Panc1 (cell line): Measurements from ENCODE around the gene MRLN.
"Not testable (repeated sequence)": the region's sequence is repeated elsewhere in the genome, so short reads cannot be mapped to it uniquely, and the experiment has no call there.

Source experiments
- CTCF ChIP-seq: fragments of 450-650 bp; IDR thresholded peaks from 2 replicates; pipeline ENCODE4 v1.5.1; 2017; ENCODE audit warnings: mild to moderate bottlenecking
- POLR2AphosphoS5 ChIP-seq: IDR thresholded peaks from 2 replicates; pipeline ENCODE4 v1.6.1; 2012; ENCODE audit warnings: mild to moderate bottlenecking, low read depth, low read length, moderate library complexity
- TCF7L2 ChIP-seq: IDR thresholded peaks from 2 replicates; pipeline ENCODE4 v1.6.1; 2011; ENCODE audit warnings: mild to moderate bottlenecking, low read depth, low read length, inconsistent platforms

- TF ChIP-seq CTCF, TCF7L2, POLR2AphosphoS5: not testable (repeated sequence)
Observed at GRCh38 chr10:59729167-59729566, 24.1 kb downstream of the MRLN start.
